ENCODE measurements around the gene ZNF672.
"Not testable (repeated sequence)": the region's sequence is repeated elsewhere in the genome, so short reads cannot be mapped to it uniquely, and the experiment has no call there.

The ZNF672 gene

GRCh38 chr1:248798791-248799190, 39.2 kb upstream of the ZNF672 start:
- H2BK5ac ChIP-seq (ENCODE audit: low read depth, low read length, poor library complexity, severe bottlenecking), result no peak overlapping the region
- no peak overlapping the region for H2BK15ac ChIP-seq (ENCODE audit: low read depth, poor library complexity, severe bottlenecking)
- no peak overlapping the region for H3K4me3 ChIP-seq (ENCODE audit: insufficient read depth in 1 of 2, low read depth in 1 of 2, low read length in 2 of 2)
- WGBS, result no CpG with 5 or more reads among the region's 3 CpGs
- DNase-seq, result no peak
- H3K9me3 ChIP-seq (ENCODE audit: control insufficient read depth, low read length), result peaks cover 11% of the 10 kb centered on the region
- no peak overlapping the region for H2BK12ac ChIP-seq (ENCODE audit: low read length in 2 of 2)
- H3K27ac ChIP-seq (ENCODE audit: low read length, poor library complexity, severe bottlenecking), result no peak overlapping the region
- H2AFZ ChIP-seq (ENCODE audit: low read depth, low read length), result no peak overlapping the region
- H3K9ac ChIP-seq (ENCODE audit: low read length), result no peak overlapping the region
- no peak overlapping the region for H3K23ac ChIP-seq (ENCODE audit: low read length in 2 of 2)
- no peak overlapping the region for H3K4ac ChIP-seq (ENCODE audit: low read depth in 1 of 2, low read length in 2 of 2)
- no peaks in the 10 kb centered on the region for H3K36me3 ChIP-seq (ENCODE audit: control insufficient read depth in 1 of 2, insufficient read depth in 2 of 2, low read depth in 1 of 2, low read length in 2 of 2)
- no peak overlapping the region for H4K91ac ChIP-seq (ENCODE audit: low read length)
- no peak overlapping the region for H3K4me2 ChIP-seq (ENCODE audit: low read length, poor library complexity, severe bottlenecking)
- no peak overlapping the region for H3K18ac ChIP-seq (ENCODE audit: low read depth in 1 of 2, low read length in 2 of 2)
- H4K8ac ChIP-seq (ENCODE audit: low read length), result no peak overlapping the region
- H3K27me3 ChIP-seq (ENCODE audit: control insufficient read depth in 1 of 2, insufficient read depth in 1 of 2, low read length in 2 of 2), result no peaks in the 10 kb centered on the region
- no peaks in the 10 kb centered on the region for H3K79me1 ChIP-seq (replicated peaks; ENCODE audit: low read length, poor library complexity, severe bottlenecking)
- H2BK120ac ChIP-seq (ENCODE audit: low read depth, low read length), result no peak overlapping the region
- H2AK5ac ChIP-seq (ENCODE audit: low read length, severe bottlenecking), result no peak overlapping the region
- no peak overlapping the region for H3K14ac ChIP-seq (ENCODE audit: low read length in 2 of 2)
- H3K4me1 ChIP-seq (ENCODE audit: control insufficient read depth, insufficient read depth, low read depth, low read length), result no peaks in the 10 kb centered on the region

DNA sequence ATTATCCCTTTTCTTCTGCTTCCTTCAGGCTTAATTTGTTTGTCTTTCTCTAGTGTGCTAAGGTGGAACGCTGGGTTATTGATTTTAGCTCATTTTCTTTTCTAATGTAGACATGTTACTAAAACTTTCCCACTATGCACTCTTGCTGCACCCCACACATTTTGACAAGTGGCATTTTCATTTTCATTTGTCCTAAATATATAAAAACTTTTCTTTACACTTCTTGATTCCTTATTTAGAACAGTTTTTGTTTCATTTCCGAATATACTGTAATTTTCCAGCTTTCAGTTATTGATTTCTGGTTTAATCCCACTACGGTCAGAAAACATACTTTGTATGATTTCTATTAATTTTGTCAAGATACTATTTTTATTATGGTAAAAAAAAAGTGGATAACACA, 37.6 kb upstream of the ZNF672 start:
- no peak overlapping the region for H3K9ac ChIP-seq (ENCODE audit: low read length)
- no peak for DNase-seq
- no peaks in the 10 kb centered on the region for H3K79me1 ChIP-seq (replicated peaks; ENCODE audit: low read length, poor library complexity, severe bottlenecking)
- no peaks in the 10 kb centered on the region for H3K27me3 ChIP-seq (ENCODE audit: control insufficient read depth in 1 of 2, insufficient read depth in 1 of 2, low read length in 2 of 2)
- no peak overlapping the region for H3K4me3 ChIP-seq (ENCODE audit: insufficient read depth in 1 of 2, low read depth in 1 of 2, low read length in 2 of 2)
- no peak overlapping the region for H3K27ac ChIP-seq (ENCODE audit: low read length, poor library complexity, severe bottlenecking)
- no peaks in the 10 kb centered on the region for H3K4me1 ChIP-seq (ENCODE audit: control insufficient read depth, insufficient read depth, low read depth, low read length)
- no peak overlapping the region for H2BK120ac ChIP-seq (ENCODE audit: low read depth, low read length)
- no peak overlapping the region for H2BK12ac ChIP-seq (ENCODE audit: low read length in 2 of 2)
- WGBS, result 75% methylated on average over 1 of the region's 3 CpGs
- H3K9me3 ChIP-seq (ENCODE audit: control insufficient read depth, low read length), result peaks cover 3% of the 10 kb centered on the region
- H3K14ac ChIP-seq (ENCODE audit: low read length in 2 of 2), result no peak overlapping the region
- no peak overlapping the region for H2BK15ac ChIP-seq (ENCODE audit: low read depth, poor library complexity, severe bottlenecking)
- H2AFZ ChIP-seq (ENCODE audit: low read depth, low read length), result no peak overlapping the region
- no peak overlapping the region for H2AK5ac ChIP-seq (ENCODE audit: low read length, severe bottlenecking)
- H3K36me3 ChIP-seq (ENCODE audit: control insufficient read depth in 1 of 2, insufficient read depth in 2 of 2, low read depth in 1 of 2, low read length in 2 of 2), result no peaks in the 10 kb centered on the region
- no peak overlapping the region for H3K4me2 ChIP-seq (ENCODE audit: low read length, poor library complexity, severe bottlenecking)
- H4K8ac ChIP-seq (ENCODE audit: low read length), result no peak overlapping the region
- no peak overlapping the region for H4K91ac ChIP-seq (ENCODE audit: low read length)
- H3K23ac ChIP-seq (ENCODE audit: low read length in 2 of 2), result no peak overlapping the region
- H3K18ac ChIP-seq (ENCODE audit: low read depth in 1 of 2, low read length in 2 of 2), result no peak overlapping the region
- H3K4ac ChIP-seq (ENCODE audit: low read depth in 1 of 2, low read length in 2 of 2), result no peak overlapping the region
- H2BK5ac ChIP-seq (ENCODE audit: low read depth, low read length, poor library complexity, severe bottlenecking), result no peak overlapping the region

GRCh38 chr1:248802454-248802853, 35.6 kb upstream of the ZNF672 start:
- Histone ChIP-seq H3K36me3 (ENCODE audit: control insufficient read depth in 1 of 2, insufficient read depth in 2 of 2, low read depth in 1 of 2, low read length in 2 of 2) (no peaks in the 10 kb centered on the region), H4K91ac (ENCODE audit: low read length) (no peak overlapping the region), H3K27me3 (ENCODE audit: control insufficient read depth in 1 of 2, insufficient read depth in 1 of 2, low read length in 2 of 2) (no peaks in the 10 kb centered on the region), H2AK5ac (ENCODE audit: low read length, severe bottlenecking) (no peak overlapping the region), H3K23ac (ENCODE audit: low read length in 2 of 2) (no peak overlapping the region), H3K4me3 (ENCODE audit: insufficient read depth in 1 of 2, low read depth in 1 of 2, low read length in 2 of 2) (no peak overlapping the region), H3K79me1 (replicated peaks; ENCODE audit: low read length, poor library complexity, severe bottlenecking) (no peaks in the 10 kb centered on the region), H2BK5ac (ENCODE audit: low read depth, low read length, poor library complexity, severe bottlenecking) (no peak overlapping the region), H3K4me2 (ENCODE audit: low read length, poor library complexity, severe bottlenecking) (no peak overlapping the region), H3K4me1 (ENCODE audit: control insufficient read depth, insufficient read depth, low read depth, low read length) (peaks cover 3% of the 10 kb centered on the region), H3K14ac (ENCODE audit: low read length in 2 of 2) (no peak overlapping the region), H3K27ac (ENCODE audit: low read length, poor library complexity, severe bottlenecking) (no peak overlapping the region), H3K18ac (ENCODE audit: low read depth in 1 of 2, low read length in 2 of 2) (no peak overlapping the region), H3K4ac (ENCODE audit: low read depth in 1 of 2, low read length in 2 of 2) (no peak overlapping the region), H2BK12ac (ENCODE audit: low read length in 2 of 2) (no peak overlapping the region), H3K9ac (ENCODE audit: low read length) (no peak overlapping the region), H2AFZ (ENCODE audit: low read depth, low read length) (no peak overlapping the region), H2BK15ac (ENCODE audit: low read depth, poor library complexity, severe bottlenecking) (no peak overlapping the region), H3K9me3 (ENCODE audit: control insufficient read depth, low read length) (no peaks in the 10 kb centered on the region), H4K8ac (ENCODE audit: low read length) (no peak overlapping the region), H2BK120ac (ENCODE audit: low read depth, low read length) (no peak overlapping the region)
- 69% methylated on average over 6 of the region's 6 CpGs for WGBS
- DNase-seq, result no peak

- not testable (repeated sequence) for H3K27me3 ChIP-seq (ENCODE audit: control insufficient read depth in 1 of 2, insufficient read depth in 1 of 2, low read length in 2 of 2); DNase-seq; H2AK5ac ChIP-seq (ENCODE audit: low read length, severe bottlenecking); H2BK5ac ChIP-seq (ENCODE audit: low read depth, low read length, poor library complexity, severe bottlenecking); H3K23ac ChIP-seq (ENCODE audit: low read length in 2 of 2); H4K91ac ChIP-seq (ENCODE audit: low read length); H3K14ac ChIP-seq (ENCODE audit: low read length in 2 of 2); H3K4me1 ChIP-seq (ENCODE audit: control insufficient read depth, insufficient read depth, low read depth, low read length); H3K9me3 ChIP-seq (ENCODE audit: control insufficient read depth, low read length); H2BK120ac ChIP-seq (ENCODE audit: low read depth, low read length); H3K4me3 ChIP-seq (ENCODE audit: insufficient read depth in 1 of 2, low read depth in 1 of 2, low read length in 2 of 2); H3K18ac ChIP-seq (ENCODE audit: low read depth in 1 of 2, low read length in 2 of 2); H3K79me1 ChIP-seq (replicated peaks; ENCODE audit: low read length, poor library complexity, severe bottlenecking); H3K9ac ChIP-seq (ENCODE audit: low read length); H3K27ac ChIP-seq (ENCODE audit: low read length, poor library complexity, severe bottlenecking); H3K4ac ChIP-seq (ENCODE audit: low read depth in 1 of 2, low read length in 2 of 2); H2AFZ ChIP-seq (ENCODE audit: low read depth, low read length); H2BK12ac ChIP-seq (ENCODE audit: low read length in 2 of 2); H3K4me2 ChIP-seq (ENCODE audit: low read length, poor library complexity, severe bottlenecking); H3K36me3 ChIP-seq (ENCODE audit: control insufficient read depth in 1 of 2, insufficient read depth in 2 of 2, low read depth in 1 of 2, low read length in 2 of 2); H4K8ac ChIP-seq (ENCODE audit: low read length); H2BK15ac ChIP-seq (ENCODE audit: low read depth, poor library complexity, severe bottlenecking)
- WGBS, result 88% methylated on average over 15 of the region's 15 CpGs
Observed at GRCh38 chr1:248803501-248803900, 34.5 kb upstream of the ZNF672 start.
